MV-4-11 (cell line): ENCODE results near the gene TENT4A.
A peak's percentile ranks its signal among the peaks of the same experiment; 100 is the strongest.
"Not testable (repeated sequence)": the region's sequence is repeated elsewhere in the genome, so short reads cannot be mapped to it uniquely, and the experiment has no call there.

ENCODE experiments used
- DNase-seq: peaks from one replicate; lab custom pipeline; 2025; lab: John Stamatoyannopoulos, UW

The TENT4A gene

DNA sequence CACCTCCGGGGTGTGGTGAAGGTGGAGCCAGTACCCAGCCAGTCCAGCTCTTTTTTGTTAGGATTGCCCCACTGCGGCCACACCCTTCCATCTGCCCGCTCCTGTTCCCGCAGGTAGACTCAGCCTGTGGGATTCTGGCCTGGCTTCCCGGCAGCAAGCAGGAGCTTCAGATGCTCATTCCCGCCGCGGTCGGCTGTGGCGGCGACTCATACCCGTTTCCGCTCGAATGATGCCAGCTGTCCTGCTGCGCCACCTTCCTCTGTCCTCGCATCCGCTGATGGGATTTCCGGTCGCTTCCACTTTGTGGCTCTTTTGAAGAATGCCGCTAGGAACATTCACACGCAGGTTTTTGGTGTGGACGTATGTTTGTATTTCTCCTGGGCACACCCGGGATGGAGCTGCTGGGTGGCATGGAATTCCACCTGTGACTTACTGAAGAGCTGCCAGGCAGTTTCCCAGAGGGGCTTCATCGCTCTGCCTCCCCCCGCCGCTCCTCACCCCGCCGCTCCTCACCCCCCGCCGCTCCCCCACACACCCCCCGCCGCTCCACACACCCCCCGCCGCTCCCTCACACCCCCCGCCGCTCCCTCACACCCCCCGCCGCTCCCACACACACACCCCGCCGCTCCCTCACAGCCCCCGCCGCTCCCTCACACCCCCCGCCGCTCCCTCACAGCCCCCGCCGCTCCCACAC lies 60.3 kb downstream of the TENT4A start:
- DNase-seq = no peak

DNA sequence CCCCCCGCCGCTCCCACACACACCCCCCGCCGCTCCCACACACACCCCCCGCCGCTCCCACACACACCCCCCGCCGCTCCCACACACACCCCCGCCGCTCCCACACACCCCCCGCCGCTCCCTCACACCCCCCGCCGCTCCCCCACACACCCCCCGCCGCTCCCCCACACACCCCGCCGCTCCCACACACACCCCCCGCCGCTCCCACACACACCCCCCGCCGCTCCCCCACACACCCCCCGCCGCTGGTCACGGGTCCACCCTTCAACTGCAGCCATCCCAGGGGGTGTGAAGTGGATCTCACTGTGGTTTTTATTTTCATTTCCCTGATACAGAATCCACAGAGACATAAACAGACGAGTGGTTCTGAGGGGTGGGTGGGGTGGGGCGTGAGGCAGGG lies 61.0 kb downstream of the TENT4A start:
- DNase-seq = not testable (repeated sequence)

DNA sequence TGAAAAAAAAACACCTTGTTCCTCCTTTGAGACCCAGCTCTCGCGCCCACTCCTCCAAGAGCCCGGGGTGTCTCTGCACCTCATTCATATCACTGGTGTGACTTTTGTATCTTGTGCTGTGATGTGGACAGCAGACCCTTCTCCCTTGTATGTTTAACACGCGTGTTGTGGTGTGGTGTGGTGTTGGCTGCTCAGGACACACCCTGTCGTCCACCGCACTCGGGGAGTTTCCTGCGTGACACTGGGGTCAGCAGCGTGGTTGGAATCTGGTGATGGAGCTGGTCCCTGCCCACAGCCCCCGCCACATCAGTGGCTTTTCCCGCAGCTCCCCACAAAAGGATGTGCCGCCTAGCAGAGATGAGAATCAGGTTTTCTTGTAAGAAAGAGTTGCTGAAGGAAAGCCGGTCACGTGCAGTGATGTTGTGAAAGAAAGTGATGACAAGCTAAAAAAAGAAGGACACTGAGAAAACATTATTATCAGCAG lies 61.5 kb downstream of the TENT4A start:
- DNase-seq = no peak

DNA sequence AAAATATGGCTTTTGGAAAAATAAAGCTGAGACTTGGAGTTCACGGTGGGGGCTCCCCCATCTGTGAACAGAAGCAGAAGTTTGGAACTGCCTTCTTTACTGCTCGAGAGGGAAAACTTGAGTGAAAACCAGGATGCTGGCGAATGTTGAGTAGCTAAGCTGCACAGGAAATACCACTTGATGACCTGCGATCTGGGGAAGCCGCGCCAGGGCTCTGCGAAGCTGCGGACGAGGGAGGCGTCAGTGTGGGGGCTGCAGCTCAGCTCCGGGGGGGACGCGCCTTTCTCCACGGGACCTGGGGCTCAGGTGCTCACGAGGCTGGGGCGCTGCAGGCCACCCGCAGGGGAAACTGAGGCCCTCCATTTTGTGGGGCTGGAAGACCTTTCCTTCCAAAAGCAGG lies 62.3 kb downstream of the TENT4A start:
- DNase-seq = no peak

DNA sequence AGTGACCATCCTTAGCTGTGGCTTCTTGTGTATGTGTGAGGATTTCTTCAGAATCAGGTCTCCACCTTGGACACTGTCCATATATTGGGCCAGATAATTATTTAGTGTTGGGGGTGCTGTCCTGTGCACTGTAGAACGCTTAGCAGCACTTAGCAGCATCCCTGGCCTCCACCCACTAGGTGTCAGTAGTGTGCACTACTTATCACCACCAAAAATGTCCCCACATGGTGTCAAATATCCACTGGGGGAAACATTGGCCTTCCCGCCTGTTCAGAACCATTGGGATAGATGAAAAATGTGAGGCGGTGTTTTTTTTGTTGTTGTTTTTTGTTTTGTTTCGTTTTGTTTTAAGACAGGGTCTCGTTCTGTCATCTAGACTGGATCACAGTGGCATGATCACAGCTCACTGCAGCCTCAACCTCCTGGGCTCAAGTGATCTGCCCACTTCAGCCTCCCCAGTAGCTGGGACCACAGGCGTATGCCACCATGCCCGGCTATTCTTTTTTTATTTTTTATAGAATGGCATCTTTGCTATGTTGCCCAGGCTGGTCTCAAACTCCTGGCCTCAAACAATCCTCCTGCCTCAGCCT lies 67.7 kb downstream of the TENT4A start:
- DNase-seq = peak; percentile 7

DNA sequence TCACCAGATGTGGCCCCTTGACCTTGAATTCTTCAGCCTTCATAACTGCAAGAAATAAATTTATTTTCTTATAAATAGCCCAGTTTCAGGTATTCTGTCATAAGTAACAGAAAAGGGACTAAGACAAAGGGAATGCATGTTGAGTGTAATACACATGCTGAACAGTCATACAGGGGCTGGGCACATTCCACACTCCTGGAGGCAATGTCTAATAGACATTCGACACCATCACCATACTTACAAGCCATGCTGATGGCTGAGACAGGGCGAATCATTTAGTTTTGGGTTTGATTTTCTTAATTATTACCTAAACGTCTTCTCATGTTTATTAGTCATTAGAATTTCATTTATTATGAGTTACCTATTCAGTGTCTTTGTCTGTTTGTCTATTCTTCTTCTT lies 68.5 kb downstream of the TENT4A start:
- no peak for DNase-seq

DNA sequence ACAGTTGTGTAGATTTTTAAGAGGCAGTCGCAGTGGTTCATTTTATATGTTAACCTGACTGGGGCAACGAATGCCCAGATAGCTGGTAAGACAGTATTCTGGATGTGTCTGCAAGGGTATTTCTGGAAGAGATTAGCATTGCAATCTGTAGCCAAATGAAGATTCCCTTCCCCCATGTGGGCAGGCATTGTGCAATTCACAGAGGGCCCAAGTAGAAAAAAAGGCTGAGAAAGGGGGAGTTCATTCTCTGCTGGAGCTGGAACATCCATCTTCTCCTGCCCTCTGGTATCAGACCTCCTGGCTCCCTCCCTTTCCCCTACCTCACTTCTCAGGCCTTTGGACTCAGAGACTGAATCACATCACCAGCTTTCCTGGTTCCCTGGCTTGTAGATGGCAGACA lies 70.6 kb downstream of the TENT4A start:
- DNase-seq = peak; percentile 76

DNA sequence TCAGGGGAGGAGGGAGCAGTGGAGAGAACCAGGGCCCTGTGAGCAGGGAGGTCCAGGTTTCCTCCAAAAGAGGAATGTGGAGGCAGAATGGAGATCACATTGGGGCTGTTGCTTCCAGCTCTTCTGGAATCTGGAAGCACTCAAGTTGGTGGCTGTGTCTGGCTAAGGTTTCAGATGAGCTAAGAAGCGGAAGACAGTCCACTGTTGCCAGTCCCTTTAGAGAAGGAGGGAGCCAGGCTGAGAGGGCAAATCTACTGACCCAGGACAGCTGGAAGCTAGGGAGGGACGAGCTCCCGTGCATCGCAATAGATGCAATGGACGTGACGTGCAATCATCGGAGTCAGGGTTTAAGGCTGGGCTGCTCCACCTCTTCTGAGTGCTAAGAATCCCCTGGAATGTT lies 71.2 kb downstream of the TENT4A start:
- DNase-seq = no peak

DNA sequence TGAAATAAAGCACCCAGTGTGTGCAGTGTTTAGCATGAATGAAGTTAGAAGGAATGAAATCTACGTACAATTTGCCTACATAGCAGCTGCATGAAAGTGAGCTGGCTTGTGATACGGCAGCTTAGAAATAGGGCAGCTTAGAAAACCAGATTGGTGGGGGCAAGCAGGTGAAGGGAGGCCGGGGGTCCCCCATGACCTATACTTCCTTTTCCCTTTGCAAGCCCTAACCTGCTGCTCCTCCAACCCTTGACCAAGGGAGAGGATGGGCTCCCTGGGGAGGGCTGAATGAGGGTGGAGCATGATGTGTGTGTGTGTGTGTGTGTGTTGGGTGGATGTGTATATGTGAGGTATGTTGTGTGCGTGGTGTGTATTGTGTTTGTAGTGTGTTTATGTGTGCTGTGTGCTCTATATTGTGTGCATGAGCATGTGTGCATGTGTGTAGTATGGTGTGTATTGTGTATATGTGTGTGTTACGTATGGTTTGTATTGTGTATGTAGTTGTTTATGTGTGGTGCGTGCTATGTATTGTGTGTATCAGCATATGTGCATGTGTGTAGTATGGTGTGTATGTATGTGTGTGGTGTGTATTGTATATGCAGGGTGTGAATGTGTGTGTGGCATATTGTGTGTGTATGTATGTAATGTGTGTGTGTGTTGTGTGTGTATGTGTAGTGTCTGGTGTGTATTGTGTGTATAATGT lies 72.1 kb downstream of the TENT4A start:
- no peak for DNase-seq

DNA sequence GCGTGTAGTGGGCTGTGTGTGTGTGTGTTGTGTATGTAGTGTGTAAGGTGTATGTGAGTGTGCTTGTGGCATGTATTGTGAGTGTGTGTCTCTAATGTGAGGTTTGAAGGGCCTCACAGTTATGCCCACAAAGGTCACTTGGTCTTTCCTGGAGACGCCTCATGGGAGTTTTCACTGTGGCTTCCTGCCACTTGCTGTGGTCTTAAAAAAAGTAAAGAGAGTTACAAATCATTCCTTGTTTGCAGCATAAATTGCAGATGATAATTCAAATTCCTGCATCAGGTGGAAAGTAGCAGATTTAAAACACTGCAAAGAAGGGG lies 72.6 kb downstream of the TENT4A start:
- no peak for DNase-seq

DNA sequence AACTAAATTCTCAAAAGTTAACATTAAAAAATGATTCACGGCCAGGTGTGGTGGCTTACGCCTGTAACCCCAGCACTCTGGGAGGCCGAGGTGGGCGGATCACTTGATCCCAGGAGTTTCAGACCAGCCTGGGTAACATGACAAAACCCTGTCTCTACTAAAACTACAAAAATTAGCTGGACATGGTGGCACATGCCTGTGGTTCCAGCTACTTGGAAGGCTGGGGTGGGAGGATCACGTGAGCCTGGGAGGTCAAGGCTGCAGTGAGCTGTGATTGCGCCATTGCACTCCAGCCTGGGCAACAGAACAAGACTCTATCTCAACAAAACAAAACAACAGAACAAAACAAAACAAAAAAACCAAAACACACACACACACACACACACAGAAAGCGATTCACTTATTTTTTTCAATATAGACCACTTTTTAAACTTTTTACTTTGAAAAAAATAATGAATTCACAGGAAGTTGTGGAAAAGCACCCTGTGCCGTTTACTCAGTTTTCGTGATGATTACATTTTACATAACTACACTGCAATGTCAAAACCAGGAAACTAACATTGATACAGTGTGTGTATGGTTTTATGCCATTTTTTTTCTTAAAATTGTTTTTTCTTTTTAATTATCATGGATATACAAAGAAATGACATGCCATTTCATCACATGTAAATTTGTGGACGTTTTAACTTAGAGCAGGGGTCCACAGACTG lies 73.7 kb downstream of the TENT4A start:
- DNase-seq = no peak

DNA sequence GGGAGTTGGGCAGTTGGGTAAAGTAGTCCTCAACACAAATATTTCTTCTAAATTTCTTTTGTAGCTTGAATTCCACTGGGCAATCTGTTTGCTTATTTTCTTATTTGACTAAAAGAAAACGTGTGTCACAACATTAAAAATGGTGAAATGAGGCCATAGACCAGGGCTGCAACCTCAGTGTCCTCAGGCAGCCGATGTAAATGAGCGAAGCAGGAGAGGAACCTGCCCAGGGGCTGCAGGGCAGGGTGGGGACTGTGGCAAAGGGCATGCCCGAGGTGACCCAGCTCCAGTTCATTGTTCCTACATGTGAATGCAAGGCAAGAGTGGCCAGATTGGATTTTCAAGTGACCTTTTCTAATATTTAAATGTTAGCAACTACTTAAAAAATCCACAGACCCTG lies 74.7 kb downstream of the TENT4A start:
- no peak for DNase-seq

DNA sequence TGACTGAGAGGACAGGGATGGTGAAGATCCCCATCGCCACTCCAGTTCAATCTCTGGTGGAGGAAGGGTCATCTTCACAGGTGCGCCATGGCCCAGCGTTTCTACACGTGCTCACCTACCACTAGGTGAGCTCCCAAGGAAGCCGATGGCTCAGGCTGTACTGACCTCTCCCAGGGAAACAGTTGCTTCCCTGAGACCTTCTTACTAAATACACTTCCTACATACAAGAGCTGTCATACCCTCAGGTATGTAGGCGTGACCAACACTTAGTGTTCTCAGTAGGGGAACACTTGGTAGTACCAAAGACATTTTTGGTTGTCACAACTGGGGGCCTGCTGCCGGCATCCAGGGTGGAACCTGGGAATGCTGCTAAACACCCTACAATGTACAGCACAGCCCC lies 75.2 kb downstream of the TENT4A start:
- DNase-seq = no peak

DNA sequence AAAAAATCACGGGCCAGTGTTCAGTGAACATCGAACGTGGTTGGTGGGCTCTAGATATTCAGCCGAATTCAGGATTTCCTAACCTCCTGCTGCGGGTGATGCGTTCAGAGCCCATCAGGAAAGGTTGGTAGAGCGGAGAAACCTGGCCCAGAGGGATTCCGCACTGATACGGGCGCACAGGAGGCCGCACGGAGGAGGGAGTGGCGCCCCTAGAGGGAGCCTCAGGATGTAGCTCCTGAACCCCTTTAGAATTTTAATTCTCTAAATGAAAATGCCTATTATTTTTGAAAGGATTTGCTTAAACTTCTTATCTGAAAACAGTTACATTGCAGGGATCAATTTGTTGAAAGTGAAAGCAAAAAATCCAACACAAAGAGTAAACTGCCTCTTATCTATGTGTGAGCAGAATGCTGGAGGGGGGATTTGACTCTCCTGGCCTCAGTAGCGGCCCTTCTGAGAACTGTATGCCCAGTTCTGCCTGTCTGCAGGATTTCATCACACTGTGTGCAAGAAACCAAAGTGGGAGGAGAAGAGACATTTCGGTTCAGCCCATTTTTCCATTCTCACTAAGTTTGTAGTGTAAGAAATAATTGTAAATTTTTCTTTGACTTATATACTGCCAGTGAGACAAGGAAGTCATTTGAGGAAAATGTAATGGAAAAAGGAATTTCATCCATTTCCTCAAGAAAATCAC lies 75.9 kb downstream of the TENT4A start:
- DNase-seq = peak; percentile 55

DNA sequence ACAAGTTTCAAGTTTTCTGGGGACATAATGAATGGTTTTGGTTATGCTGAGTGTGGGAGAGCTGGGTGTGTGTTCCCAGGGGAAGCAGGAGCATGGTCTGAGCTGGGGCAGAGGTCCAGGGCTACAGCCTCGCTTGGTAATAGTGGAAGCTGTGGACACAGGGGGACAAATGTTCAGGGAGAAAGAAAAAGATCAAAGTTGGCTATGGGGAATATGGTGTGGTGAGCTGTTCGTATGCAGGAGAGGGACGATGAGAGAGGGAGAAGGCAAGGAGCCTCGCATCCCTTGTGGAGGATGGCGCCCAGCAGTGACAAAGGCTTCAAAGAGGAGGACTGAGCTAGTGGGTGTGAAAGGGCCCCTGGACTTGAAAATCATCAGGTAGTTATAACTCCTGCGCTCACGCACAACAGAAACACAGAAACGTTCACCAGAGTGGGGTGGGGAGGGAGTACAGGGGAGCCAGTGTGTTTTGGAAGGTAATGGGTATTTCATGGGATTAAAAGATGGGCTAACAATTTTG lies 77.2 kb downstream of the TENT4A start:
- no peak for DNase-seq

DNA sequence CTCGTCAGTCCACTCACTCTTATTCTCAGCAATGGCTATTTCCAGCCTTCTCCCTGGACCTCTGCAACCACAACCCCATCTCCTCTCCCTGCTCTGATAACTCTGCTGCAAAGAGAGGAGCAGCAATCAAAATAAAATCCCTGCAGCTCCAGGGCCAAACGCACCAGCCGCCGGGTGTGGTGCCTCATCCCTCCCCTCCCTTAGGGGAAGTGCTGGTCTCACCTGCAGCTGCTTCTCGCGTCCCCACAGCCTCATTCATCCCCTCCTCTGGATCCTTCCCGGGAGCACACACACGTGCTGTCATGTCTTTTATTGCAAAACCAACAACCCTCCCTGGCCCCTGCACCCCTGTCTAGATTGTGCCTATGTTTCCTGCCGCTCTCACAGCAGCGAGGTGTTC lies 77.8 kb downstream of the TENT4A start:
- no peak for DNase-seq

DNA sequence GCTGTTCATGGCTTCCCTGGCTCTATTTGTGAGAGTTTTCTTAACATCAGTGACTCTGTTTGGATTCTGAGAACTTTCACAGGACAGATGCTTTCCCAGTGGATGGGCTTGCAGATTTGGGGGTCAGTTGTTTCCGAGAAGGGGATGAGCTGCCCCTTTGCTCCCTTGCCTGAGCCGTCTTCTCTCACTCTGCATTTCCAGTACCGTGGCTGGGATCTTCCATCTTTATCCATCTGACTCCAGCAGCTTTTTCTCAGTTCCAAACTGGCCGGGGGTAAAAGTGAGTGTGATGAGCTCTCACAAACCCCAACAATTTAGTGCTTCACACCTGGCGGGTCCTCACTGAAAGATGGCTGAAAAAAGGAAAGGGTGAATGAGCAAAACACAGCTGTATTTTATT lies 79.1 kb downstream of the TENT4A start:
- no peak for DNase-seq

DNA sequence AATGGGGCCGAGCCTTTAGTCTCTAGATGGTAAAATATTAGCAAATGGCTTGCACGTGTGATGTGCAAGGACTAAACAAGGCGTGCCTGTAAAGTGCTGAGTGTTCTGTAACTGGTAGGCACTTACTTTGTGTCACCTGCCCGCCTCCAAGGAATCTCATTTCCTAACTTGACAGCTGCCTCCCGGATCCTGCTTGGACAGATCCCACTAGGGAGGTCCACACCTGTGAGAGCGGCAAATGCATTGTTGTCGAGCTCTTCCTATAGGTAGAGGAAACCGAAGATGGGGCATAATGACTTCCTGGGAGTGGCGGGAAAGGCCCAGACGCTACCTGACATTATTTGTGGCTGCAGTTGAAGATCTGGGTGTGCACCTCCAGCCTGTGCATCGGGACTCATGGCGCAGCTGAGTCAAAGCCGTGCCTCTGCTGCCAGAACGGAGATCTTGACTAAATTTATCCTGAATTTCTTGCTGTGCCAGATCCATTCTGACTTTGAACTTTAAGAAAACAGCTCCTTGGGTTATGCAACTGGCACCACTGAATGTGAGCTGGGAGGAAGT lies 79.8 kb downstream of the TENT4A start:
- no peak for DNase-seq

DNA sequence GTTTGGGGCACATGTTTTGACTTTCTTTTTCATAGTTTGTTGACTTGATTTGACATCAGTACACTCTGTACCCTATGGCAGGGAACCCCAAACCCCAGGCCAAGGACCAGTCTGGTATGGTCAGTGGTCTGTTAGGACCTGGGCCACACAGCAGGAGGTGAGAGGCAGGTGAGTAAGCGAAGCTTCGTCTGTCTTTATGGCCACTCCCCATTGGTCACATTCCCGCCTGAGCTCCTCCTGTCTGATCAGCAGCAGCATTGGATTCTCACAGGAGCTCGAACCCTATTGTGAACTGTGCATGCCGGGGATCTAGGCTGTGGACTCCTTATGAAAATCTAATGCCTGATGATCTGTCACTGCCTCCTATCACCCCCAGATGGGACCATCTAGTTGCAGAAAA lies 88.0 kb downstream of the TENT4A start:
- no peak for DNase-seq

DNA sequence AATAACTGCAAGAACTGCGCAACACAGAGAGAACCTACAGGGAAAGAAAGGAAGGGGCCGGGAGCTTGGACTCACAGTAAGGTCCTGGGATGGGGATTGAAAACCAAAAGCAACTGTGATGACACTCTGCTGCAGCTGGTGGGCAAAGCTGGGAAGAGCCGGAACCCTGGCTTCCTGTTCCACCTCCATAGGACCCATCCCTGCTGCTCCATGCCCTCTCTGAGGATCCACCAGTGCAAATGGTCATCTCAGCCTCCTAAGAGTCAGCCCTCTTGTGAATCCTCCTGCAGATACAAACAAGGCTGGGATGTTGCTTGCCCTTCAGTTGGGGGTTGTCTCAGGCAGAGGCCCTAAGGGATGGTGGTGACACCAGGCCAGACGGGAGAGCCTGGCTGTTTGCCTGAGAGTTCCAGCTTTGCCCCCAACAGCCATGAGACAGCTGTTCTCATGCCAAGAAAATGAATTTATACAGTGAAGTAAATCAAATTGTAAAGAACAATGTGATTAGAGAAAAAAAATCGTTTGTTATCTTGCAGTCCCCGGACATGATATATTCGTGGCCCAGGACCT lies 90.8 kb downstream of the TENT4A start:
- no peak for DNase-seq

DNA sequence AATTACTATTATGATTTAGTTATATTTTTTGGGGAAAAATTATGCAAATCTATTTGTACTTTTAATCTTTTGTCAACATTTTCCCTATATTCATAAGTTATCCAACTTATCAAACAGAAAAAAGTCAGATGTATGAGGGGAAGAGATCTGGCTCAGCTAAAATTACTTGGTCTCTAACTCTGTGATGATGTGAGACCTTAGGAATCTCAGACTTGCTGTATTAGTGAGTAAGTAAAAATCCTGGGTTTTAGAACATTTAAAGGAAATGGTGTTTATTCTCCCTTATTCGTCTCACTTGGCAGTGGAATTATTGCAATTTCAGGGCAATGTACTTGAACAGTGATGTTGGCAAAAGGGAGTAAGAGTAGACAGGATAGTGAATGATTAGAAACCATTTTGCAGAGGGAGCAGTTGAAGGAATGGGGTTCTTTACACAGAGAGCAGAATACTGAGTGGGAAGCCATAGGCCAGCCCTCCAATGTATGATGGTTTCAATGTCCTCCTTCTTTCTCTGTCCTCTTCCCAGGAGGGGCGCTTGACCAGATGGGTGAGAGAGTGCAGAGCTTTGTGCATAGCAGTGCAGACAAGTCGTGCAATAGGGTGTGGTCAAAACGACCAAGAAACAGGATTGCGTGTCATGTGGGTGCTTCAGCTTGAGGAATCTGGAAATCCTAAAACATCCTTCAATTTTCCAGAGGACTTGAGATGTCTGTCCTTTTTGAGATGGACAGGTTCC lies 91.7 kb downstream of the TENT4A start:
- DNase-seq = no peak
